ENCODE data around the gene ABI1. TPM values are rescaled to one million over a fixed set of nuclear protein-coding genes. Genes with fewer than 3 reads are reported as not detected.

The ABI1 gene
- total RNA-seq, 2 donors from 2014 or later, result 43.3 to 50.5 TPM

GRCh38 chr10:26730552-26730951 lies 130.2 kb downstream of the ABI1 start:
- TF ChIP-seq CTCF (IDR thresholded peaks at IDR 0.05), result no peak
- no peaks in the 10 kb centered on the region for H3K36me3 ChIP-seq
- ATAC-seq (ENCODE audit: insufficient number of reproducible peaks, low FRiP score, low read depth), result no peak

GRCh38 chr10:26729395-26729794 lies 131.4 kb downstream of the ABI1 start:
- DNase-seq (ENCODE audit: low spot score), result no peak
- peaks cover 6% of the 10 kb centered on the region for H3K36me3 ChIP-seq
- H3K4me1 ChIP-seq (ENCODE audit: control insufficient read depth in 1 of 2, low read depth in 2 of 2), result no peaks in the 10 kb centered on the region
- ATAC-seq (ENCODE audit: insufficient number of reproducible peaks, low FRiP score, low read depth), result no peak
- H3K27me3 ChIP-seq (replicated peaks; ENCODE audit: insufficient read depth), result no peaks in the 10 kb centered on the region
- H3K9me3 ChIP-seq, result no peaks in the 10 kb centered on the region
- TF ChIP-seq CTCF (IDR thresholded peaks at IDR 0.05), result no peak
- no peak overlapping the region for H3K27ac ChIP-seq
- H3K4me3 ChIP-seq, result no peak overlapping the region

More at GRCh38 chr10:26730552-26730951, 130.2 kb downstream of the ABI1 start:
- no peaks in the 10 kb centered on the region for H3K4me1 ChIP-seq (ENCODE audit: control insufficient read depth in 1 of 2, low read depth in 2 of 2)
- no peaks in the 10 kb centered on the region for H3K9me3 ChIP-seq
- DNase-seq (ENCODE audit: low spot score), result no peak
- H3K27ac ChIP-seq, result no peak overlapping the region
- no peaks in the 10 kb centered on the region for H3K27me3 ChIP-seq (replicated peaks; ENCODE audit: insufficient read depth)
- H3K4me3 ChIP-seq, result no peak overlapping the region

- Histone ChIP-seq H3K36me3 (peaks cover 6% of the 10 kb centered on the region), H3K27me3 (replicated peaks; ENCODE audit: insufficient read depth) (no peaks in the 10 kb centered on the region), H3K27ac (no peak overlapping the region), H3K4me1 (ENCODE audit: control insufficient read depth in 1 of 2, low read depth in 2 of 2) (no peaks in the 10 kb centered on the region), H3K9me3 (no peaks in the 10 kb centered on the region), H3K4me3 (no peak overlapping the region)
- no peak for TF ChIP-seq CTCF (IDR thresholded peaks at IDR 0.05)
- DNase-seq (ENCODE audit: low spot score) (no peak), ATAC-seq (ENCODE audit: insufficient number of reproducible peaks, low FRiP score, low read depth) (no peak)
Observed at GRCh38 chr10:26728957-26729356, 131.8 kb downstream of the ABI1 start.

- Histone ChIP-seq H3K4me1 (ENCODE audit: control insufficient read depth in 1 of 2, low read depth in 2 of 2) (no peaks in the 10 kb centered on the region), H3K36me3 (peaks cover 6% of the 10 kb centered on the region), H3K9me3 (no peaks in the 10 kb centered on the region), H3K4me3 (no peak overlapping the region), H3K27ac (no peak overlapping the region), H3K27me3 (replicated peaks; ENCODE audit: insufficient read depth) (no peaks in the 10 kb centered on the region)
- DNase-seq (ENCODE audit: low spot score) (no peak), ATAC-seq (ENCODE audit: insufficient number of reproducible peaks, low FRiP score, low read depth) (no peak)
- TF ChIP-seq CTCF (IDR thresholded peaks at IDR 0.05), result no peak
Observed at GRCh38 chr10:26727005-26727404, 133.8 kb downstream of the ABI1 start.

GRCh38 chr10:26725837-26726727 lies 134.7 kb downstream of the ABI1 start:
- Histone ChIP-seq H3K27ac (no peak overlapping the region), H3K9me3 (no peaks in the 10 kb centered on the region), H3K27me3 (replicated peaks; ENCODE audit: insufficient read depth) (no peaks in the 10 kb centered on the region), H3K4me1 (ENCODE audit: control insufficient read depth in 1 of 2, low read depth in 2 of 2) (no peaks in the 10 kb centered on the region), H3K4me3 (no peak overlapping the region), H3K36me3 (peaks cover 6% of the 10 kb centered on the region)
- DNase-seq (ENCODE audit: low spot score) (no peak), ATAC-seq (ENCODE audit: insufficient number of reproducible peaks, low FRiP score, low read depth) (no peak)
- peak; percentile 86 for TF ChIP-seq CTCF (IDR thresholded peaks at IDR 0.05)

Measured in thoracic aorta (tissue), 2 donors.